GM12878 (cell line): ENCODE results near the gene PAPOLA. TPM values are rescaled to one million over a fixed set of nuclear protein-coding genes. Genes with fewer than 3 reads are reported as not detected.

Experiments used
- ATAC-seq: fragments of 200-7000 bp; cut with Tn5 transposase; 3 replicates; pipeline ENCODE4 v1.9.1; 2020; ENCODE audit warnings: mild to moderate bottlenecking, moderate library complexity
- BruUV-seq: library from RNA; stranded (reverse); fragments of 400-500 nt; replicated peaks from 2 replicates; lab custom pipeline; 2021; lab: Mats Ljungman, UMichigan
- CTCF ChIA-PET: fragments of 300-600 bp; sonication (Branson Sonifier 250); formaldehyde crosslinking; extraction: SDS; loops from one replicate; lab custom pipeline; 2021; ENCODE audit warnings: inconsistent platforms; lab: Yijun Ruan, JAX
- POLR2A ChIA-PET: fragments of 350-600 bp; formaldehyde crosslinking; extraction: SDS; loops from one replicate; lab custom pipeline; 2021; ENCODE audit warnings: inconsistent platforms; lab: Charles Lee
- RAD21 ChIA-PET: fragments of 300-600 bp; sonication (Branson Sonifier 250); formaldehyde crosslinking; loops from one replicate; lab custom pipeline; 2023; ENCODE audit warnings: antibody characterized with exemption; ENCODE audit not compliant: unreplicated experiment; lab: Charles Lee
- SMC1A ChIA-PET: fragments of 300-600 bp; sonication (Branson Sonifier 250); formaldehyde crosslinking; loops from one replicate; lab custom pipeline; 2023; ENCODE audit not compliant: unreplicated experiment, uncharacterized antibody; lab: Charles Lee
- DNase-seq: peaks from one replicate; pipeline ENCODE4 v3.0.0-alpha.2; 2011; ENCODE audit warnings: low read depth, low spot score
- FAIRE-seq: peaks from 3 replicates; lab custom pipeline; 2011; peaks lifted over from hg19 to GRCh38; lab: Jason Lieb, UNC
- H2AFZ ChIP-seq: 2 replicates; pipeline ENCODE4 v1.6.0; 2011; ENCODE audit warnings: low read depth, low read length, control low read depth; ENCODE audit not compliant: control insufficient read depth
- H3K27ac ChIP-seq: 2 replicates; pipeline ENCODE4 v1.5.1; 2011; ENCODE audit warnings: control low read depth; ENCODE audit not compliant: control insufficient read depth, insufficient read depth
- H3K27me3 ChIP-seq, 2 experiments: replicated peaks in 1 of 2; 2 replicates each; pipeline versions ENCODE4 v1.6.0 to v1.6.1; 2011; ENCODE audit warnings: low read length in 1 of 2; ENCODE audit not compliant: control insufficient read depth in 2 of 2, insufficient read depth in 2 of 2
- H3K36me3 ChIP-seq, 2 experiments: 2 replicates each; pipeline ENCODE4 v1.5.1; 2011; ENCODE audit warnings: low read length in 1 of 2; ENCODE audit not compliant: control insufficient read depth in 2 of 2, insufficient read depth in 2 of 2
- H3K4me1 ChIP-seq: 2 replicates; pipeline ENCODE4 v1.6.1; 2011; ENCODE audit warnings: mild to moderate bottlenecking, low read length, moderate library complexity, mixed read lengths; ENCODE audit not compliant: control insufficient read depth, insufficient read depth
- H3K4me2 ChIP-seq: 2 replicates; pipeline ENCODE4 v1.6.0; 2011; ENCODE audit warnings: control low read depth; ENCODE audit not compliant: control insufficient read depth, insufficient read depth
- H3K4me3 ChIP-seq: fragments of 200-600 bp; sonication (generic); 2 replicates; pipeline ENCODE4 v1.5.1; 2016
- H3K79me2 ChIP-seq: 2 replicates; pipeline ENCODE4 v1.6.0; 2011; ENCODE audit warnings: low read length; ENCODE audit not compliant: control insufficient read depth, insufficient read depth
- H3K9ac ChIP-seq: 2 replicates; pipeline ENCODE4 v1.8.0; 2011; ENCODE audit warnings: low read length, control low read depth, mixed read lengths; ENCODE audit not compliant: control insufficient read depth, insufficient read depth
- H3K9me3 ChIP-seq: replicated peaks from 3 replicates; pipeline ENCODE4 v1.5.1; 2011; ENCODE audit warnings: mild to moderate bottlenecking, low read length; ENCODE audit not compliant: control insufficient read depth, insufficient read depth
- H4K20me1 ChIP-seq: 2 replicates; pipeline ENCODE4 v1.6.0; 2011; ENCODE audit not compliant: control insufficient read depth, insufficient read depth
- HDGF ChIP-seq: fragments of 450-650 bp; IDR thresholded peaks from 2 replicates; pipeline ENCODE4 v1.6.1; 2016; ENCODE audit warnings: antibody characterized with exemption
- KLF5 ChIP-seq: fragments of 450-650 bp; IDR thresholded peaks from 2 replicates; pipeline ENCODE4 v1.6.1; 2014; ENCODE audit warnings: mild to moderate bottlenecking; ENCODE audit not compliant: partially characterized antibody
- SPI1 ChIP-seq: IDR thresholded peaks from 2 replicates; pipeline ENCODE4 v1.6.1; 2011; ENCODE audit warnings: low read depth, mild to moderate bottlenecking, low read length, moderate library complexity, borderline replicate concordance; ENCODE audit not compliant: insufficient read depth
- WGBS: methylation state at CpG from one replicate; pipeline ENCODE4 v1.1.6; 2016; ENCODE audit warnings: low lambda C conversion rate; ENCODE audit not compliant: insufficient replicate concordance, insufficient coverage; ENCODE audit errors: missing lambda C conversion rate; 5-methylcytosine and 5-hydroxymethylcytosine counted together
- in situ Hi-C: fragments of 300-500 bp; cut with MboI; formaldehyde crosslinking; loops from 9 replicates; pipeline ENCODE4 v1.14.3; 2018; ENCODE audit warnings: mixed read lengths
- intact Hi-C: fragments of 100-400 bp; cut with micrococcal nuclease; formaldehyde crosslinking; loops from one replicate; pipeline ENCODE4 v1.14.2; 2022; ENCODE audit not compliant: unreplicated experiment
- polyA plus RNA-seq, 11 experiments: library from polyadenylated mRNA; depleted of rRNA in 4 of 11; unstranded in 6 of 11; stranded (reverse) in 5 of 11; fragments of >200 nt; fragmentation: Nextera tagmentation in 4 of 11; fragmentation: Illumina TruSeq in 1 of 11; extraction: Ambion mirVana in 4 of 11; extraction: Trizol in 1 of 11; gene quantifications; 1 replicate in 1 of 11; 2 replicates in 10 of 11; pipeline versions ENCODE4 v1.2.1 to v1.2.3, GENCODE V29; 2011 to 2016; ENCODE audit warnings: inconsistent platforms in 2 of 11, missing spikeins in 2 of 11, low read depth in 1 of 11
- total RNA-seq, 4 experiments: library from RNA; depleted of rRNA in 3 of 4; stranded (reverse); fragments of >200 nt in 3 of 4; fragmentation: Illumina TruSeq in 1 of 4; extraction: Trizol in 1 of 4; gene quantifications; 2 replicates each; pipeline versions ENCODE4 v1.2.1 to v1.2.3, GENCODE V29; 2013 to 2021

The PAPOLA gene
- total and polyA plus RNA-seq, 10 of the 15 experiments (the other 5 are each of a cell fraction or from before 2014, with no cell fraction given) = 46.0 to 185 (median 114) TPM

DNA sequence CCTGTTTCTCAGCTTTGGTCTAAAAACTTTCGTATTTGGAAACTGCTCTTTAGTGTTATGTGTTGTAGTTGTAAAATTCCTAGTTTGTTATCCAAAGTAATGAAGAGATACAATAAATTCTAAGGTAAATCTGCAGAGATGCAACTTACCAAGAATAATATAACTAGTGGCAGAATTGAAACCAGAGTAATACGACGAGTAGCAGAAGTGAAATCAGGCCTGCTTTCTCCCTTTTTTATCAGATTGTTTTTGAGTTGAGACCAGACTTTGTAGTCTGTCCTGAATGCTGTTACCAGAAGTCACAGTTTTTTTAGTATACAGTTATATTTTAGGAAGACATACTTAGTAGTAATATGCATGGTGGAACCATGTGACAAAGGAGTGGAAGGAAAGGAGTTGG is 12.5 kb downstream of the PAPOLA start:
- CTCF ChIA-PET = no interaction called here
- Histone ChIP-seq H3K36me3 (no peaks in the 10 kb centered on the region), H3K9me3 (no peaks in the 10 kb centered on the region; the same call in none of the 3 replicates), H4K20me1 (peaks cover 2% of the 10 kb centered on the region), H3K4me2 (peak overlapping the region; percentile 73), H3K9ac (no peak overlapping the region), H3K27ac (peak overlapping the region; percentile 43; the same call in 1 of the 2 replicates), H3K4me3 (no peak overlapping the region), H3K79me2 (peaks cover 98% of the 10 kb centered on the region), H2AFZ (no peak overlapping the region), H3K27me3 (no peaks in the 10 kb centered on the region), H3K4me1 (peaks cover 43% of the 10 kb centered on the region)
- TSS peak; percentile 3 for BruUV-seq
- intact Hi-C loops (no loop called here), in situ Hi-C loops (no loop called here)
- peak; percentile 51; the same call in 1 of the 2 replicates for TF ChIP-seq SPI1
- no peak for TF ChIP-seq HDGF
- RAD21 ChIA-PET = interaction anchor here (0.7 kb wide), 1 partner anchor 41 kb away, joined by 3 read pairs; no protein-coding TSS in a partner anchor
- POLR2A ChIA-PET = no interaction called here
- ATAC-seq (peak; percentile 67), DNase-seq (no peak), FAIRE-seq (peak; percentile 71)
- SMC1A ChIA-PET = no interaction called here
- WGBS = 9% methylated on average over 3 of the region's 3 CpGs

- FAIRE-seq (no peak), ATAC-seq (no peak), DNase-seq (no peak)
- ChIA-PET RAD21 (no interaction called here), CTCF (interaction anchor here (1.5 kb wide), 1 partner anchor 9 kb away, joined by 4 read pairs; no protein-coding TSS in a partner anchor), SMC1A (interaction anchor here (1.0 to 1.5 kb wide), 6 partner anchors 9 to 131 kb away, joined by 3 to 7 read pairs (median 4); no protein-coding TSS in a partner anchor), POLR2A (interaction anchor here (1.6 kb wide), 1 partner anchor 9 kb away, joined by 5 read pairs; no protein-coding TSS in a partner anchor)
- WGBS = 90% methylated on average over 1 of the region's 1 CpG
- H3K4me1 ChIP-seq = peaks cover 41% of the 10 kb centered on the region
- no peak overlapping the region for H3K4me3 ChIP-seq
- no TSS peak for BruUV-seq
- H4K20me1 ChIP-seq = peaks cover 2% of the 10 kb centered on the region; the same call in 1 of the 2 replicates
- peaks cover 0 to 4% of the 10 kb centered on the region in 2 experiments; a peak in 1 of 4 replicates for H3K36me3 ChIP-seq
- H3K27me3 ChIP-seq = no peaks in the 10 kb centered on the region
- intact Hi-C loops = no loop called here
- no peak overlapping the region for H3K9ac ChIP-seq
- no peak overlapping the region for H2AFZ ChIP-seq
- in situ Hi-C loops = no loop called here
- H3K79me2 ChIP-seq = peaks cover 98% of the 10 kb centered on the region
- H3K4me2 ChIP-seq = no peak overlapping the region; the same call in 1 of the 2 replicates
- peak overlapping the region; percentile 43; the same call in 1 of the 2 replicates for H3K27ac ChIP-seq
- no peak for TF ChIP-seq KLF5
- no peaks in the 10 kb centered on the region; the same call in 2 of the 3 replicates for H3K9me3 ChIP-seq
Observed at GRCh38 chr14:96515731-96516130, 13.5 kb downstream of the PAPOLA start.
